ENCODE data around the gene PXMP2. TPM values are rescaled to one million over a fixed set of nuclear protein-coding genes. Genes with fewer than 3 reads are reported as not detected.
"Not testable (repeated sequence)": the region's sequence is repeated elsewhere in the genome, so short reads cannot be mapped to it uniquely, and the experiment has no call there.

PXMP2 gene
- polyA plus RNA-seq, 3 donors: 55.5 to 71.5 (median 64.5) TPM

DNA sequence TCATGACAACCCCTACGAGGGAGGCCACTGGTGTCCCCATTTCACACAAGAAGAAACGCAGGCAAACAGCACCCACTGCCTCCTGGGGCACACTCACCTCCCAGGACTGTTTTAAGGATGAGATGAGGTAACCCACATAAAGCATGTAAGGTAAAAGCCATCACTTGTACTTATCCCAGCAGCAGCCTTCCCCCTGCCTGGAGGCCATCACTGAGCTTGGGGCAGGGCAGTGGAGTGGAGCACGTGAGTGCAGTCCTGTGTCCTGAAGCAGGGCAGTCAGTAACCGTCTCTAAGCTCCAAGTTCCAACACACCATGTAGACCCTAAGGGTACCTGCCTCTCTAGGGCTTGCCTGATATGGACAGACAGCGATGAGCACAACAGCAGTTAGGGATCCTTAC lies 2.0 kb upstream of the PXMP2 start:
- DNase-seq: no peak

- no peak for DNase-seq
These were observed 569 bp upstream of the PXMP2 start for GRCh38 chr12:132686825-132687210.

DNA sequence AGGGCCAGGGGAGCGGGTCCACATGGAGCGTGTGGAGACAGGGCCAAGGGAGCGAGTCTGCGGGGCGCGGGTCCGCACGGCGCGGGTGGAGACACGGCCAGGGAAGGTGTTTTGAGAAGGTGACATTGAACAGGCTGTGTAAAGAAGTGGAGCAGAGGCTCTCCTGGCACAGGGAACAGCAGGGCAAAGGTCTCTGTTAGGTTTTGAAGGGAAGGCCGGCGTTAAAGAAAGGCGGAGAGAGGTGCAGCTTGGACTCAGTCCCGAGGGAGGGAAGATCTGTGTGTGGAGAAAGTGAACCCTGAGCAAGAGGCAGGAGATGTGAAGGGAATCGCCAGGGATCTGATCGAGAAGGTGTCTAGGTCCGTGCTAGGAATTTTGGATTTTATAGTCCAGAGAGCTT lies 1.8 kb downstream of the PXMP2 start:
- no peak for DNase-seq

GRCh38 chr12:132690112-132690511 lies 2.7 kb downstream of the PXMP2 start:
- no peak for DNase-seq

DNA sequence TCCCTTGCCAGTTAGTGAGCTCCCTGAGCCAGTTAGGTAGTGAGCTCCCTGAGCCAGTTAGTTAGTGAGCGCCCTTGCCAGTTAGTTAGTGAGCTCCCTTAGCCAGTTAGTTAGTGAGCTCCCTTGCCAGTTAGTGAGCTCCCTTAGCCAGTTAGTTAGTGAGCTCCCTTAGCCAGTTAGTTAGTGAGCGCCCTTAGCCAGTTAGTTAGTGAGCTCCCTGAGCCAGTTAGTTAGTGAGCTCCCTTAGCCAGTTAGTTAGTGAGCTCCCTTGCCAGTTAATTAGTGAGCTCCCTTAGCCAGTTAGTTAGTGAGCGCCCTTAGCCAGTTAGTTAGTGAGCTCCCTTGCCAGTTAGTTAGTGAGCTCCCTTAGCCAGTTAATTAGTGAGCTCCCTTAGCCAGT lies 4.6 kb downstream of the PXMP2 start:
- not testable (repeated sequence) for DNase-seq

DNA sequence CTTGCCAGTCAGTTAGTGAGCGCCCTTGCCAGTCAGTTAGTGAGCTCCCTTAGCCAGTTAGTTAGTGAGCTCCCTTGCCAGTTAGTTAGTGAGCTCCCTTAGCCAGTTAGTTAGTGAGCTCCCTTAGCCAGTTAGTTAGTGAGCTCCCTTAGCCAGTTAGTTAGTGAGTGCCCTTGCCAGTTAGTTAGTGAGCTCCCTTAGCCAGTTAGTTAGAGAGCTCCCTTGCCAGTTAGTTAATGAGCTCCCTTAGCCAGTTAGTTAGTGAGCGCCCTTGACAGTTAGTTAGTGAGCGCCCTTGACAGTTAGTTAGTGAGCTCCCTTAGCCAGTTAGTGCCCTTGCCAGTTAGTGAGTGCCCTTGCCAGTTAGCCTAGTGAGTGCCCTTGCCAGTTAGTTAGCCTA lies 7.5 kb downstream of the PXMP2 start:
- not testable (repeated sequence) for DNase-seq

DNA sequence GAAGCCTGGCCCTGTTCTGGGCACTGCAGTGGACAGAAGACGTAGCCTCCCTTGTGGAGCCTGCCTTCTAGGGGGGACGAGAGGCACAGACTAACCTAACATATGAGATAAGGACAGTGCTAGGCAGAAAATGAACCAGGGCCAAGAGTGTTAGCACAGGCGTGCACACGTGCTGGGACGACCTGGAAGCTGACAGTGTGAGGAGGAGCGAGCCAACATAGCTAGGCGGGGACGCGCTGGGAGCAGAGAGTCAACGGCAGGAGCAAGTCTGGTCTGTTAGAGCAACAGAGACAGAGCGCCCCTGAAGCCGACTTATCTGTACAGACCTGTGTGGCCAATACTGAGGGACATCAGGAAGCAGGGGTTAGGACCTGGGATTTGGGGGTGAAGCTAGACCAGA lies 8.0 kb downstream of the PXMP2 start:
- DNase-seq: no peak

- no peak for DNase-seq
These were observed 11.0 kb downstream of the PXMP2 start for GRCh38 chr12:132698341-132698740.

GRCh38 chr12:132700212-132700822 lies 12.9 kb downstream of the PXMP2 start:
- DNase-seq: no peak

DNA sequence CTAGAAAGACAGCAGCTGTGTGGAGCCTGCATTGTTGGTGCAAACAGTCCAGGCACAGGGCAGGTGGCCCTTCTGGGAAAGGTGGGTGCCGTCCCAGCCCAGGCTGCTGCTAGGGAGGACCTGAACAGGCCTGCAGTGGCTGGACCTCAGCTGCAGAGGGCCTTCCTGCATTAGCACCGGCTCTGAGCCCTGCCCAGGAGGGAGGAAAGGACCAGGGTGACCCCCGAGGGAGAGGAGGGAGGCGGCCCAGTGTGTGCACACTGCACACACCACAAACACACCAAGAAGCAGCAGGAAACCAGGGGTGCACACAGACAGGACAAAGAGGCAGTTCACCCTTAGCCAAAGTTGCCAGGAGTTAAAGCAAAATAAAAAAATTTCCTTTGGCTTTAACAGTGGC lies 15.3 kb downstream of the PXMP2 start:
- no peak for DNase-seq

GRCh38 chr12:132703641-132704040 lies 16.3 kb downstream of the PXMP2 start:
- DNase-seq: no peak

DNA sequence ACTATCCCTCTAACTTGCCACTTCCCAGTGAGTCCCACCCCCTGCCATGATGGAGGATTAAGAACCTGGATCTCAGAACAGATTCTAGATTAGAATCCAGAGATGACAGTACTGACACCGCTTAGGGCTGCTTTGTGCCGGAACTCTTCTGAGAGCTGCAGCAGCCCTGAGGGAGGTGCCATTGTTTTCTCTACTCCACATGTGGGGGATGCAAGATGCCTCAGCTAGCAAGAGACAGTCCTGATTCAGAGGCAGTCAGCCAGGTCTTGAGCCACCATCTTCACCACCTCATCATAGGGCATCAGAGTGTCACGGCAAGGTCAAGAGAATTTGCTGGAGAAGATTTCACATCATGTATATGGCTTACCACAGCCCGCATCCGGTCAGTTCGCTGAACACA lies 19.9 kb downstream of the PXMP2 start:
- DNase-seq: no peak

GRCh38 chr12:132708150-132708549 lies 20.8 kb downstream of the PXMP2 start:
- DNase-seq: no peak

DNA sequence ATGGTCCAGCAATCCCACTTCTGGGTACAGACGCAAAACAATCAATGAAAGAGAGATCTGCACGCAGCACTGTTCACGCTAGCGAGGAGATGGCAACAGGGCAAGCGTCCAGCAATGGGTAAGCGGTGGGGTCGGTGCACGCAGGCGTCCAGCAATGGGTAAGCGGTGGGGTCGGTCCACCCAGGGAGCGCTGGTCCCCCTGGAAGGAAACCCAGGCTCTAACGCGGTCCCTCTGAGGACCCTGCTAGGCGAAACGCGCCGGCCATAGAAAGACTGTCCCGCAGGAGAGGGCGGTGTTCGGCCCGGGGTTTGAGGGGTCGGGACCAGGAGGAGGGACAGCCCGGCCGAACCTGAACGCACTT lies 22.6 kb downstream of the PXMP2 start:
- DNase-seq: no peak

DNA sequence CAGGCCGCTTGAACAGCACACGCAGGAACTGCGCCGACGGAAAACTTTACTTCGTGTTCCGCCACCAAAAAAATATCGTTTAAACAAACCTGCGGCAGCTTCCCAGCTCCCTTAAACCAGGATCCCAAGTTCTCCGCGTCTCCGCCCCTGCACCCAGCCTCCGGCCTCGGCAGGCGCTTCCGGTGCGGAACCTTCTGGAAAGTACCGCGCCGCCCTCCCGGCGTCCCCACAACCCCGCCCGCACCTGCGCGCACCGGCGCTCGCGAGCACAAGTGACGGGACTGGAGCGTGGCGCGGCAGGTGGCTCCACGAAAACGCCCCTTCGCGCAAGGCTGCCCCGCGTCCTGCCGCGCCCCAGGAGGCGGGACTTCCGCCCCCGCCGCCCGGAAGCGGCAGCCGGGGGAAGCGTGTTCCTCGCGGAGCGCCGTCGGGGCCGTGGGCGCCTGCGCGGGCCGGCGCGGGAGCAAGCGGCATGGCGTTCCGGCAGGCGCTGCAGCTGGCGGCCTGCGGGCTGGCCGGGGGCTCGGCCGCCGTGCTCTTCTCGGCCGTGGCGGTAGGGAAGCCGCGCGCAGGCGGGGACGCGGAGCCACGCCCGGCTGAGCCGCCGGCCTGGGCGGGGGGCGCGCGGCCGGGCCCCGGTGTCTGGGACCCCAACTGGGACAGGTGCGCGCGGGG lies 23.2 kb downstream of the PXMP2 start, which contains the start of gene PGAM5:
TSS of gene PGAM5 (plus strand) at position 438 of the 675 bp plus-strand sequence. CDS start at position 473, 35 bp downstream.
- peak; percentile 85 for DNase-seq

- no peak for DNase-seq
These were observed 23.9 kb downstream of the PXMP2 start for GRCh38 chr12:132711080-132711843.

- DNase-seq: no peak
These were observed 25.7 kb downstream of the PXMP2 start for GRCh38 chr12:132713123-132713522.

DNA sequence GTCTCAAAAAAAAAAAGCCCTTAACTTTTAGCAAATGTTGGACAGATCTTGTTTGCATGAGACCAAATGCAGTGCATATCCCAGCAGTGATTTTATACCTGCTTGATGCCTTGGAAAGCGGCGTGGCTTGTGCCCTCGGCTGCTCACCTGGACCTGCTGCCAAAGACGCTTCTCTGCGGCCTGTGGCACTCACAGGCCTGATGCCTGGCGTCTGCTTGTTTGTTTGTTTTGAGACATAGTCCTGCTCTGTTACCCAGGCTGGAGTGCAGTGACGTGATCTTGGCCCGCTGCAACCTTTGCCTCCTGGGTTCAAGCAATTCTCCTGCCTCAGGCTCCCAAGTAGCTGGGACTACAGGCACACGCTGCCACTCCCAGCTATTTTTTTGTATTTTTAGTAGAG lies 28.5 kb downstream of the PXMP2 start:
- no peak for DNase-seq

GRCh38 chr12:132716356-132716755 lies 29.0 kb downstream of the PXMP2 start:
- DNase-seq: no peak

- DNase-seq: no peak
These were observed 29.6 kb downstream of the PXMP2 start for GRCh38 chr12:132717011-132717410.

- DNase-seq: no peak
These were observed 30.4 kb downstream of the PXMP2 start for GRCh38 chr12:132717531-132718387.

GRCh38 chr12:132718644-132719043 lies 31.3 kb downstream of the PXMP2 start:
- no peak for DNase-seq
